ENCODE measurements around the gene HPF1.
"Not testable (repeated sequence)": the region's sequence is repeated elsewhere in the genome, so short reads cannot be mapped to it uniquely, and the experiment has no call there.

Gene HPF1

GRCh38 chr4:169757575-169758184 is at the start of gene HPF1:
Gene HPF1 (minus strand): TSS chr4:169757944. CDS start chr4:169757877, 67 bp downstream.
- DNase-seq, result peak; percentile 85 to 97 (median 94)
- intact Hi-C loops (cut with DNase I), result loop anchor here (5.0 kb wide), 1 partner anchor 270 kb away; the partner anchor contains the start of gene MFAP3L

DNA sequence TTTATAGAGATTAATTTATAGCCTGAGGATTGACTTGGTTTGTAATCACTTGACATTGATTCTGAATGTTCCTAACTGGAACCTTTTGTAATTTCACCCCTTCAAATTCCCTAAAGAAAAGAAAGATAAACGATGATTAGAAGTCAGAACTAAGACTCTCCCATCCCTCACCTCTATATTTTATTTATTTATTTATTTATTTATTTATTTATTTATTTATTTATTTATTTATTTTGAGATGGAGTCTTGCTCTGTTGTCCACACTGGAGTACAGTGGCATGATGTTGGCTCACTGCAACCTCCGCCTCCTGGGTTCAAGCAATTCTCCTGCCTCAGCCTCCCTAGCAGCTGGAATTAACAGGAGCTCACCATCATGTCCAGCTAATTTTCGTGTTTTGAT is 49.0 kb upstream of the HPF1 start:
- intact Hi-C loops (cut with DNase I), result loop anchor here (5.0 kb wide), 1 partner anchor 236 kb away; no protein-coding TSS in a partner anchor
- not testable (repeated sequence) for DNase-seq

DNA sequence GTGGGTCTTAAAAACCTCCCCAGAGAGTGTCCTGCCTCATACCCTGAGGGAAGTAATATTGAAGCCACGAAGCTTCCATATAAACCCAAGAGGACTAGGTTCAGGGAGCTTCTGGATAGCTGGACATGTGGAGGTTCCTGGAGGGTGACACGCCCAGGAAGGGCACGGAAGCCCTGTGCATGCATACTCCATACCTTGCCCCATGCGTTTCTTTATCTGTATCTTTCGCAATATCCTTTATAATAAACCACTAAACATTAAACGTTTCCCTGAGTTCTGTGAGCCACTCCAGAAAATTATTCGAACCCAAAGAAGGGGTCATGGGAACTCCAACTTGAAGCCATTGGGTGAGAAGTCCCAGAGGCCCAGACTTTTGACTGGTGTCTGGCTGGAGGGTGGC is 45.7 kb upstream of the HPF1 start:
- no peak for DNase-seq
- intact Hi-C loops (cut with DNase I), result no loop called here

DNA sequence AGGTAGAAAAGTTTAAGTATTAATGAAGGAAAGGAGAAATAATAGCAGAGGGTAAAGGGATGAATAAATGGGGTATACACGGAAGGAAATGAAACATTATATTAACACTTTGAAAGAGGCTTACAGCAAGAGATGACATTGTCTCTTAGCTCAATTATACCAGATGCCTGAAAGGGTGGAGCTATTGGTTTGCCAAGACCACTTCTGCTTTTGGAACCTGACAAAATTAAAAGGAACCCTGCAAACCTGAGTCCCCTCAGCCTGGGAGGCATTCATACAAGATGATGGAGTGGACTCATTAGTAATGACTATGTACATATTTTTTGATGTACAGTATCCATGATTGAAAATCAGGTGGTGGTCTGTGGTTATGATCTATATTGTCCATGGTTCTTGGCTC is 45.1 kb upstream of the HPF1 start:
- intact Hi-C loops (cut with DNase I), result no loop called here
- no peak for DNase-seq

DNA sequence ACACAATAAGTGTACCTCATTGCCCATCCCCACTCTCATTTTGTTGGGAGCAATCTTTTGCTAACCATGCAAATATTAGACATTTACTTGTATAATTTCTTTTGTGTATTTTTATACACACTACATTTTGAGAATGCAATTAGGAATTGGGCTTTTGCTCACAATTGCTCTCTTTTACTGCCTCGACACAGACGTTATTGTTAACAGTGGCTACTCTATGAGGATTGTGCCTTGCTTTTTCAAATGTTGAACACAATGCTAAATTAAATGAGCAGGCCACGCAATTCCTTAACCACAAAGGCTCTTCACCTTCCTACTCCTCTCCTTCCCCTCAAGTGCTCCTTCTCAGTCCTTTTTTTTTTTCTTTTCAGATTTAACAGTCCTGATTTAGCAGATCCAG is 42.8 kb upstream of the HPF1 start:
- peak in 6 of 42 donors; percentile 14 to 62 (median 36) for DNase-seq
- intact Hi-C loops (cut with DNase I), result no loop called here

GRCh38 chr4:169799260-169799659 is 41.5 kb upstream of the HPF1 start:
- intact Hi-C loops (cut with DNase I), result no loop called here

GRCh38 chr4:169795585-169795984 is 37.8 kb upstream of the HPF1 start:
- DNase-seq, result no peak
- intact Hi-C loops (cut with DNase I), result no loop called here

More at GRCh38 chr4:169799260-169799659, 41.5 kb upstream of the HPF1 start:
- no peak for DNase-seq

DNA sequence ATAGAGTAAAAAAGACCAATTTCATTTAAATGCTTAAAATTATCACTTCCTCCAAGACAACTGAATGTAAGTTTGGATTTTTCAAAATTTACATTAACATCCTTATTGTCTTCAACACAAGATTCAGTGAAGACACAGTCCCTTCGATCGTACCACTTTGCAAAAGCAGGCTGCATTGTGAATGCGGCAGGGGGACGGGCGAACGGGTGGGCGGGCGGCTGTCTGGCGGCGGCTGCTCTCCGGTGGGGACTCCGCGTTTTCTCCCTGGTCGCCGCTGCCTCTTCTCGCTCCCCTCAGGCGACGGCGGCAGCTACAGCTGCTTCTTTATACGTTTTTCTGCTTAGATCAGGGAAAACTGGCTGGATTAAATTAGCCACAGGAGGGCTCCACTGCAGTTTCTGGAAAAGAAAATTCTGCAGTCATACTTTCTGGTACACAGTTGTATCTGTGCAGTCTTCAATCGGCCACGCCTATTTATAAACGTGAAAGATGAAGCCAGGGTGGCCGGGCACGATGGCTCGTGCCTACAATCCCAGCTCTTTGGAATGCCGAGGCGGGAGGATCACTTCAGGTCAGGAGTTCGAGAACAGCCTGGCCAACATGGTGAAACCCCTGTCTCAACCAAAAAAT is 33.9 kb upstream of the HPF1 start:
- intact Hi-C loops (cut with DNase I), result no loop called here
- peak; percentile 37 to 87 (median 74) for DNase-seq

DNA sequence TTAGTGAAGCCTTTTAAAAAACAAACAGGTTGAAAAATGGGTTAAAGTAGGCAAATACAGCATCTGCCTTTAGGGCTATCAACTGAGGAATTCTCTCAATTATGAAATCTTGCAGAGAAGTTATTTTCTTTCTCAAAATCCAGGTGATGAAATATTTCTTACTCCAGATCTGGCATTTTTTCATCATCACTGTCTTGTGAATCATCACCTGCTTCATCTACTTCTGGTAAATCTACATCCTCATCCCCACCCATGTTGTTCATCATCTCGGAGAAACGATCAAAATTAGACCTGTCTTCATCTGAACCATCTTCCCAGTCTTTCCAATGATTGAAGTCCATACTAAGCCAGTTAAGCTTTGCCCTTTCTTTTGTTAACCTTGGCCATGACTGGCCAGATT is 33.3 kb upstream of the HPF1 start:
- no peak for DNase-seq
- intact Hi-C loops (cut with DNase I), result no loop called here

DNA sequence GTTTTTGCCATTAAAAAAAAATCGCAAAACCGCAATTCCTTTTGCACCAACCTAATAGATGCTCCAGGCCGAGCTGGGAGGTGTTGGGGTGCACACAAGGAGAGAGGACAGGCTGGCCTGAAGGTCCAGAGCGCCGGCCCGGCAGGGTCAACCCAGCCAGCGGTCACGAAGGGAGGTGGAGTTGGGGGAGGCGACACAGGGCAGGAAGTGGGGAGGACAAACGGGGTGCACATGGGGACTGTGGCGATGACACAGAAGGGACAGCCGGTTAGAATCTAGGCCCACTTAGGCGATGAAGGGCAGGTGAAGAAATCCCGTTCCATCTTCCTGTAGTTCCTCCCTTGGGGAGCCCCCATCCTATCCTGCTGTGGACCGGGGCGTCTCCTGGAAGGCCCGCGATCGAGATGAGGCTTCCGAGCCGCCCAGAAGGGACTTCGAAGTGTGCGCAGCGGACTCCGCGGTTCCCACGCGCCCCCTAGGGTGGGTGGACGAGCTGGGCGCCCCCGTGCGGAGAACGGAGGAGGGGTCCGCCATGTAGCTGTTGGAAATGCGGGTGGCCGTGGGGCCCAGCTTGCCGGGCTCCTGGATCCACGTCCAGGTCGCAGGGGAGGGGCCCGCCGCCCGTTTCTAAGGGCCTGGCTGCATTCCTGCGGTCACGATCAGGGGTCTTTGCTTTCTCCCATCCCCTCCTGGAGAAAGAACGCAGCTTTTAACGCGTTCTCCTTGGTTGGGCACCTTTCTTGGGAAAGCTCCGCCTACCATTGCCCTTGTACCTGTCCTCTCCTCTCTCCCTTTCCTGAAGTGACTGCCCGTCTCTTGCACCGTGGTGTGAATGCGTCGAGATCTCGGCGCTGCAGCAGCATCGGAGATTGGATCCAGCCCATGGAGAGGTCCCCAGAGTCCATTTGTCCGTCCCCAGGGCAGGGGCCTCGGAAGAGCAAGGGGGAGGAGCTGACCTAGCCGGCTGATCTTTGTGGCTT is 17.0 kb upstream of the HPF1 start:
- intact Hi-C loops (cut with DNase I), result no loop called here
- DNase-seq, result peak in 19 of 42 donors; percentile 15 to 67 (median 41)

GRCh38 chr4:169773889-169774288 is 16.1 kb upstream of the HPF1 start:
- intact Hi-C loops (cut with DNase I), result no loop called here

GRCh38 chr4:169771556-169772080 is 13.9 kb upstream of the HPF1 start:
- intact Hi-C loops (cut with DNase I); DNase-seq: not testable (repeated sequence)

More at GRCh38 chr4:169773889-169774288, 16.1 kb upstream of the HPF1 start:
- DNase-seq, result peak in 24 of 42 donors; percentile 14 to 68 (median 44)

GRCh38 chr4:169770416-169770815 is 12.7 kb upstream of the HPF1 start:
- intact Hi-C loops (cut with DNase I), result no loop called here
- DNase-seq, result no peak

DNA sequence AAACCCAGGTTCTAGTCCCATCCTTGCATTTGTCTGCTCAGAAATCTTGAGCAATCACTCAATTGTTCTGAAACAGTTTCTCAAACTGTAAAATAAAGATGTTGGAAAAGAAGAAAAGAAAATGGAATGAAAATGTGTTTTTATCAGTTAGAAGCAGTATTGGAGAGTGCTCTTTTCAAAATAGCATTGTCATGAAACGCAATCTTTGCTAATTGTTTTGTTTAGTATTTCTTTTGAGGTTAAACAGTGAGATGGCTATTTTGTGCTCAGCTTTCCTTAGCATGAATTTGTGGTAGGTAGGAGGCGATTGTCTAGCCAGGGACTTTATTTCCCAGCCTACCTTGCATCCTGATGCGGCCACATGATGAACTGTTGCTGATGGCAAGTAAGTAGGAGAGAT is 10.6 kb upstream of the HPF1 start:
- no peak for DNase-seq
- intact Hi-C loops (cut with DNase I), result no loop called here

GRCh38 chr4:169766741-169767140 is 9.0 kb upstream of the HPF1 start:
- intact Hi-C loops (cut with DNase I), result no loop called here
- DNase-seq, result no peak

GRCh38 chr4:169765835-169766234 is 8.1 kb upstream of the HPF1 start:
- intact Hi-C loops (cut with DNase I), result no loop called here
- no peak for DNase-seq

DNA sequence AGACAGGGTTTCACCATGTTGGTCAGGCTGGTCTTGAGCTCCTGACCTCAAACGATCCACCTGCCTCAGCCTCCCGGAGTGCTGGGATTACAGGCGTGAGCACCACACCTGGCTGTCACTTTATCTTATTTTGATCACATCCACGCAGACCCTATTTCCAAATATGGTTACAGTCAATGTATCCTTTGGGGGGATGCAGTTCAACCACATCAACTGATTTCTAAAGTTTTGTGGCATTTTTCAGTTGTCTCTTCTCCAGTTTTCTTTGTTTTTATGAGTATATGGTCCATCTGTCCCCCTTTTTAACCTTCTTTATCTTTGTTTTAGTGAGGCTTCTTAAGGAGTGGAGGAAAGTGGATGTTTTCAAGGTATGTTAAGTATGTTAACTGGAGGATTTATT is 4.1 kb upstream of the HPF1 start:
- DNase-seq, result no peak
- intact Hi-C loops (cut with DNase I), result no loop called here

GRCh38 chr4:169758401-169758962 is 738 bp upstream of the HPF1 start:
- DNase-seq, result peak in 1 of 42 donors; percentile 11
- intact Hi-C loops (cut with DNase I), result loop anchor here (5.0 kb wide), 1 partner anchor 269 kb away; the partner anchor contains the start of gene MFAP3L
